Measurements from ENCODE around the gene VAV3. TPM values are rescaled to one million over a fixed set of nuclear protein-coding genes. Genes with fewer than 3 reads are reported as not detected.

VAV3 gene
- total RNA-seq, result 1 to 10 TPM; 1.6 to 2.9 TPM
- 1 to 10 TPM in 1 of 2 donors, under 1 TPM in 1; 0.43 to 2.0 TPM for polyA plus RNA-seq

DNA sequence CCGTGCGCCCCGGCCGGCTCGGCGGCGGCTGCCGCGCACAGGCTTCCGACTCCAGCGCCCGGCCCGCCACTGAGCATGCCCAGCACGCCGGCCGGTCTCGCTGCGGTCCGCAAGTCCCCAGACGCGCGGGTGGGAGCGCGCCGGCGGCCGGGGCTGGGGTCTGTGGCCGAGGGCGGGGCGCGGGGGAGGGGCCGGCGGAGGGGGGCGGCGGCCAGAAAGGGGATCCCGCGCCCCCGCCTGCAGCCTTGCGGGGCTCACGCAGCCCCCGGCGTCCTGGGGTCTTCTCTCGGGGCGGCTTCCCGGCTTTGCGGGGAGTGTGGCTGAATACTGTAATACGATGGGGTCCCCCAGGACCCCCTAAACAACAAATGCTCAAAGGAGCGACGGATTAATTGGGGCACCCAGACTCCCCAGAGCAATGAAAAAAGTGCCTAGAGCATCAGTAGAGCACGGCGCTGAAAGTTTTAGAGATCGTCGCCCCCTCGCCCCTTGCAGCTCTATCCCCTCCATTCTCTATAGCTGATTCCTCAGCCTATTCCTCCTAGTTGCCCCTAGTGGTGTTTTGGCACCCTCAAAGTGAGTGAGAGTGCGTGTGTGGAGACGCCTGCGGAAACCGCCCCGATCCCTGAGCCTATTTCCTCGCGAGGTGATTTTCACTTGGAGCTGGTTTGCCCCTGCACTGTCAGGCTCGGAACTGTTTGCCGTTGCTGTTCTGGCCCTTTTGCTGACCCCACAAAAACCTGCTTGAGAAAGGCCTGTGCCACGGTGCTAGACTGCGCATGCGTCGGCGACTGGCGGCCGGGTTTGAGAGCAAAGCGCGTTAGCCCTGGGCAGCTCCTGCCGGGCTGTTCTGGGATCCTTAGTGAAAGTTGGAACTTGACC lies at the start of gene VAV3:
VAV3 (minus strand) TSS at position 71 of the 882 bp plus-strand sequence. CDS start 311 bp downstream, outside the sequence.
- Histone ChIP-seq H3K36me3 (ENCODE audit: insufficient read depth, low read length) (no peaks in the 10 kb centered on the region), H3K9me3 (ENCODE audit: control insufficient read depth in 1 of 2, low read length in 2 of 2) (no peaks in the 10 kb centered on the region), H3K4me1 (ENCODE audit: insufficient read depth, low read length) (peaks cover 21% of the 10 kb centered on the region), H3K4me3 (ENCODE audit: low read length in 2 of 2) (peak within 1 kb of the TSS; percentile 48 to 78), H3K27ac (ENCODE audit: low read depth, low read length) (peak within 1 kb of the TSS; percentile 37), H3K27me3 (ENCODE audit: insufficient read depth, low read length) (no peaks in the 10 kb centered on the region)
- DNase-seq, result peak in 4 of 5 donors; percentile 34 to 47 (median 41)
- peaks cover 3 to 8% of the 10 kb centered on the region in 2 donors for H3K27me3 Mint-ChIP-seq
- CTCF ChIA-PET (ENCODE audit: partially characterized antibody), result interaction anchor here (0.8 to 2.4 kb wide), 6 partner anchors 10 to 183 kb away, joined by 3 to 24 read pairs (median 5); no protein-coding TSS in a partner anchor
- H3K36me3 Mint-ChIP-seq, result peaks cover 0 to 12% of the 10 kb centered on the region in 2 donors
- POLR2A ChIA-PET (ENCODE audit: partially characterized antibody), result interaction anchor here (0.9 to 1.3 kb wide), 5 partner anchors 10 to 180 kb away, joined by 3 to 5 read pairs (median 3); no protein-coding TSS in a partner anchor
- peak within 1 kb of the TSS; percentile 75 to 93 (median 89) for H3K27ac Mint-ChIP-seq
- H3K4me3 Mint-ChIP-seq, result peak within 1 kb of the TSS; percentile 90 to 99 (median 93)
- intact Hi-C loops (cut with micrococcal nuclease), result loop anchor here (2.0 to 10.0 kb wide), 3 partner anchors 71 to 159 kb away; no protein-coding TSS in a partner anchor
- H3K4me1 Mint-ChIP-seq, result peaks cover 13 to 34% (median 24%) of the 10 kb centered on the region in 4 donors
- no peaks in the 10 kb centered on the region for H3K9me3 Mint-ChIP-seq

DNA sequence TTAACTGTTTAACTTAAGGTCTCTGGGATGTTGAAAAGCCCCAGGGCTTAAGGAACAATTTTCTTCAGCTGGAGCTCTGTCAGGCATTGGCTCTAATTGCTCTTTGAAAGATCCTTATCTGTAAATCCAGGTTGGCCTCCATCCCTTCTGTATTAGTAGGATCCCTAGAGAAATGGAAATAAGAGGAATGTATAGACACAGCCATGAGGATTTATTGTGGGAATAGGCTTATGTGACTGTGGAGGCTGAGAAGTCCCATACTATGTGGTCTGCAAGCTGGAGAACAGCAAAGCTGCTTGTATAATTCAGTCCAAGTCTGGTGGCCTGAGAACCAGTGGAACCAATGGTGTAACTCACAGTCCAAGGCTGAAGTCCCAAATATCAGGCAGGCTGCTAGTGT lies 47.6 kb upstream of the VAV3 start:
- ChIA-PET POLR2A (ENCODE audit: partially characterized antibody) (no interaction called here), CTCF (ENCODE audit: partially characterized antibody) (no interaction called here)
- no peaks in the 10 kb centered on the region for H3K36me3 ChIP-seq (ENCODE audit: insufficient read depth, low read length)
- no peaks in the 10 kb centered on the region for H3K9me3 Mint-ChIP-seq
- no peaks in the 10 kb centered on the region for H3K4me1 ChIP-seq (ENCODE audit: insufficient read depth, low read length)
- H3K27ac Mint-ChIP-seq, result no peak overlapping the region
- H3K36me3 Mint-ChIP-seq, result no peaks in the 10 kb centered on the region
- no peak overlapping the region for H3K4me3 Mint-ChIP-seq
- no peaks in the 10 kb centered on the region for H3K9me3 ChIP-seq (ENCODE audit: control insufficient read depth in 1 of 2, low read length in 2 of 2)
- H3K4me1 Mint-ChIP-seq, result no peaks in the 10 kb centered on the region
- no peak overlapping the region for H3K4me3 ChIP-seq (ENCODE audit: low read length in 2 of 2)
- H3K27ac ChIP-seq (ENCODE audit: low read depth, low read length), result no peak overlapping the region
- intact Hi-C loops (cut with micrococcal nuclease), result no loop called here
- no peaks in the 10 kb centered on the region for H3K27me3 ChIP-seq (ENCODE audit: insufficient read depth, low read length)
- no peak for DNase-seq
- H3K27me3 Mint-ChIP-seq, result peaks cover 0 to 3% of the 10 kb centered on the region in 2 donors

- no peak overlapping the region for H3K27ac Mint-ChIP-seq
- intact Hi-C loops (cut with micrococcal nuclease), result no loop called here
- H3K4me3 Mint-ChIP-seq, result no peak overlapping the region
- ChIA-PET POLR2A (ENCODE audit: partially characterized antibody) (no interaction called here), CTCF (ENCODE audit: partially characterized antibody) (no interaction called here)
- H3K27me3 Mint-ChIP-seq, result peaks cover 0 to 3% of the 10 kb centered on the region in 2 donors
- H3K4me3 ChIP-seq (ENCODE audit: low read length in 2 of 2), result no peak overlapping the region
- H3K9me3 Mint-ChIP-seq, result no peaks in the 10 kb centered on the region
- no peak overlapping the region for H3K27ac ChIP-seq (ENCODE audit: low read depth, low read length)
- no peaks in the 10 kb centered on the region for H3K27me3 ChIP-seq (ENCODE audit: insufficient read depth, low read length)
- no peak for DNase-seq
- no peaks in the 10 kb centered on the region for H3K9me3 ChIP-seq (ENCODE audit: control insufficient read depth in 1 of 2, low read length in 2 of 2)
- no peaks in the 10 kb centered on the region for H3K36me3 ChIP-seq (ENCODE audit: insufficient read depth, low read length)
- H3K36me3 Mint-ChIP-seq, result no peaks in the 10 kb centered on the region
- H3K4me1 ChIP-seq (ENCODE audit: insufficient read depth, low read length), result no peaks in the 10 kb centered on the region
- no peaks in the 10 kb centered on the region for H3K4me1 Mint-ChIP-seq
These were observed 46.3 kb upstream of the VAV3 start for GRCh38 chr1:108011295-108011694.

GRCh38 chr1:108010581-108010980 lies 45.6 kb upstream of the VAV3 start:
- Mint-ChIP-seq H3K27ac (no peak overlapping the region), H3K4me3 (no peak overlapping the region), H3K27me3 (peaks cover 0 to 3% of the 10 kb centered on the region in 2 donors), H3K9me3 (no peaks in the 10 kb centered on the region), H3K36me3 (no peaks in the 10 kb centered on the region), H3K4me1 (no peaks in the 10 kb centered on the region)
- POLR2A ChIA-PET (ENCODE audit: partially characterized antibody), result no interaction called here
- Histone ChIP-seq H3K4me3 (ENCODE audit: low read length in 2 of 2) (no peak overlapping the region), H3K36me3 (ENCODE audit: insufficient read depth, low read length) (no peaks in the 10 kb centered on the region), H3K27me3 (ENCODE audit: insufficient read depth, low read length) (no peaks in the 10 kb centered on the region), H3K9me3 (ENCODE audit: control insufficient read depth in 1 of 2, low read length in 2 of 2) (no peaks in the 10 kb centered on the region), H3K27ac (ENCODE audit: low read depth, low read length) (no peak overlapping the region), H3K4me1 (ENCODE audit: insufficient read depth, low read length) (no peaks in the 10 kb centered on the region)
- no peak for DNase-seq
- CTCF ChIA-PET (ENCODE audit: partially characterized antibody), result no interaction called here
- intact Hi-C loops (cut with micrococcal nuclease), result no loop called here

DNA sequence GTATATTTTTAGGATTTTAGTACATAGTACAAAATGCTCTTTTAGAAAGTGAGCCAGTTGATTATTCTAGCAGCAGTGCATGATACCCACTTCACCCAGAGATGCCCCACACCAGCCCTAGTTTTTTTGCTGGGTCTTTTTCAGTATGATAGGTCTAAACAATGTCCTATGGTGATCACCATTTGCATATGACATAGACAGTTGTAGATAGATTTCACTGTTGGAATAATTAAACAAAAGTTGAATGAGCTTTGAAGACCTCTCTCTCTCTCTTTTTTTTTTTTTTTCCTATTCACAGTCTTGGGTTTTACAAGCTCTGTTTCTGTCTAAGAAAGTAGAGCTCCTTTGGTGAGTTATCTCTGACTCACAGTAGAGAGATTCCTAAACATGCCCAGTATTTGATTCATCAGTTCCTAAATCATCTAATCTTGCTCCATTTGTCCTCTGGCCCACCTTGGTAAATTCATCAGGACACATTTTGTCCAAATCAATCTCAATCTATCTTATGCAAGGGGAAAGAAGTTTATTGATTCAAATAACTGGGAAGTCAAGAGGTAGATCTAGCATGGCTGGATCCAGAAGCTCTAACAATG lies 44.7 kb upstream of the VAV3 start:
- H3K4me3 ChIP-seq (ENCODE audit: low read length in 2 of 2), result no peak overlapping the region
- H3K9me3 Mint-ChIP-seq, result peaks cover 0 to 3% (median 0%) of the 10 kb centered on the region in 8 donors
- CTCF ChIA-PET (ENCODE audit: partially characterized antibody), result interaction anchor here (0.6 kb wide), 1 partner anchor 184 kb away, joined by 3 read pairs; no protein-coding TSS in a partner anchor

GRCh38 chr1:108007531-108007930 lies 42.6 kb upstream of the VAV3 start:
- no peak for DNase-seq
- Mint-ChIP-seq H3K27ac (no peak overlapping the region), H3K4me1 (no peaks in the 10 kb centered on the region), H3K4me3 (no peak overlapping the region), H3K9me3 (peaks cover 0 to 3% (median 0%) of the 10 kb centered on the region in 8 donors), H3K27me3 (peaks cover 0 to 3% of the 10 kb centered on the region in 2 donors), H3K36me3 (no peaks in the 10 kb centered on the region)
- no peak overlapping the region for H3K4me3 ChIP-seq (ENCODE audit: low read length in 2 of 2)
- POLR2A ChIA-PET (ENCODE audit: partially characterized antibody), result no interaction called here
- CTCF ChIA-PET (ENCODE audit: partially characterized antibody), result interaction anchor here (1.4 kb wide), 1 partner anchor 26 kb away, joined by 3 read pairs; no protein-coding TSS in a partner anchor
- H3K27me3 ChIP-seq (ENCODE audit: insufficient read depth, low read length), result no peaks in the 10 kb centered on the region
- no peaks in the 10 kb centered on the region for H3K9me3 ChIP-seq (ENCODE audit: control insufficient read depth in 1 of 2, low read length in 2 of 2)
- H3K36me3 ChIP-seq (ENCODE audit: insufficient read depth, low read length), result no peaks in the 10 kb centered on the region
- H3K4me1 ChIP-seq (ENCODE audit: insufficient read depth, low read length), result no peaks in the 10 kb centered on the region
- intact Hi-C loops (cut with micrococcal nuclease), result no loop called here
- no peak overlapping the region for H3K27ac ChIP-seq (ENCODE audit: low read depth, low read length)

More for the DNA sequence above, 44.7 kb upstream of the VAV3 start:
- Histone ChIP-seq H3K27ac (ENCODE audit: low read depth, low read length) (no peak overlapping the region), H3K4me1 (ENCODE audit: insufficient read depth, low read length) (no peaks in the 10 kb centered on the region), H3K9me3 (ENCODE audit: control insufficient read depth in 1 of 2, low read length in 2 of 2) (no peaks in the 10 kb centered on the region), H3K36me3 (ENCODE audit: insufficient read depth, low read length) (no peaks in the 10 kb centered on the region), H3K27me3 (ENCODE audit: insufficient read depth, low read length) (no peaks in the 10 kb centered on the region)
- POLR2A ChIA-PET (ENCODE audit: partially characterized antibody), result no interaction called here
- no peak for DNase-seq
- Mint-ChIP-seq H3K27ac (no peak overlapping the region), H3K4me3 (no peak overlapping the region), H3K27me3 (peaks cover 0 to 3% of the 10 kb centered on the region in 2 donors), H3K36me3 (no peaks in the 10 kb centered on the region), H3K4me1 (no peaks in the 10 kb centered on the region)
- intact Hi-C loops (cut with micrococcal nuclease), result no loop called here

GRCh38 chr1:108007070-108007469 lies 42.1 kb upstream of the VAV3 start:
- Histone ChIP-seq H3K9me3 (ENCODE audit: control insufficient read depth in 1 of 2, low read length in 2 of 2) (no peaks in the 10 kb centered on the region), H3K4me1 (ENCODE audit: insufficient read depth, low read length) (no peaks in the 10 kb centered on the region), H3K27me3 (ENCODE audit: insufficient read depth, low read length) (no peaks in the 10 kb centered on the region), H3K36me3 (ENCODE audit: insufficient read depth, low read length) (no peaks in the 10 kb centered on the region), H3K4me3 (ENCODE audit: low read length in 2 of 2) (no peak overlapping the region), H3K27ac (ENCODE audit: low read depth, low read length) (no peak overlapping the region)
- intact Hi-C loops (cut with micrococcal nuclease), result no loop called here
- peaks cover 0 to 3% (median 0%) of the 10 kb centered on the region in 8 donors for H3K9me3 Mint-ChIP-seq
- no peaks in the 10 kb centered on the region for H3K36me3 Mint-ChIP-seq
- no peak overlapping the region for H3K27ac Mint-ChIP-seq
- H3K4me1 Mint-ChIP-seq, result no peaks in the 10 kb centered on the region
- H3K27me3 Mint-ChIP-seq, result peaks cover 0 to 1% of the 10 kb centered on the region in 2 donors
- POLR2A ChIA-PET (ENCODE audit: partially characterized antibody), result no interaction called here
- DNase-seq, result no peak
- no peak overlapping the region for H3K4me3 Mint-ChIP-seq
- CTCF ChIA-PET (ENCODE audit: partially characterized antibody), result interaction anchor here (1.4 kb wide), 1 partner anchor 27 kb away, joined by 3 read pairs; no protein-coding TSS in a partner anchor

Measured in CD4-positive, alpha-beta memory T cell (primary cell).